Measurements from ENCODE around the gene MXI1. TPM values are rescaled to one million over a fixed set of nuclear protein-coding genes. Genes with fewer than 3 reads are reported as not detected.

MXI1 gene
- total RNA-seq, 1 donor from 2014 or later = 23.5 TPM

DNA sequence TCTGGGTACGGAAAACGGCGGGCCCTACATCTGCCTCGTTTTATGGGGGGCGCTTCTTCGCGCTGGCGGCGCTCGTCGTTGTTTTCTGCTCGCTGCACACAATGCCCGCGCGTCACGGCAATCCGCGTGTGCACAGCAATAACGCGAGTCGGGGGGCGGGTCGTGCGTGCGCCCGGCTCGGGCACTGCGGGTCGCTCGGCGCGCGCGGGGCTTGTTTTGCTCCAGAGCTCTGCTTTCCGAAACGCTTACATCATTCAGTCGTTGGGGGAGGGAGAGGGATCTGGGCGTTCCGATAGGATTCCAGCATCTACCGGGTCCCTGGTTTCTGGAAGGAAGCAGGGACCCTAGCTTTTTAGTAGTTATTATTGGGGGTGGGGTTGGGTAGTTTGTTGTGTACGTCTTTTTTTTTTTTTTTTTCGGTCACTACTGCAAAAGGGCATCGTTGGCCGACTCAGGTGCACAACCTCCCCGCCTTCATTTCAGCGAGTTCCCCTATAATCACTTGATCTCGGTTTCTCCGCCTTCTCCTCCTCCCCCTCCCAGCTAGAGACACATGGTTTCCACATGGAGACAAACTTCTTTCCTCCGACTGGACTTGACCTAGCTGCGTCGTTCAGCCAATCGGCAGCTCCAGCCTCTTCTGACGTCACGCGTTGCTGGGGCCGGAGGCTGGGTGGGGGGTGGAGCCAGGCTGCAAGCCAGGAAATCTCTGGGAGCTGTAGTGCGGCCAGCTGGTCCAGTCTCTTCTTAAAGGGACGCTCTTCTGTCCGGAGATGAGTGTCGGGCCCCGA is 3.5 kb downstream of the MXI1 start:
- no peaks in the 10 kb centered on the region for H3K9me3 ChIP-seq (ENCODE audit: low read depth)
- H3K4me1 Mint-ChIP-seq = peaks cover 52% of the 10 kb centered on the region
- DNase-seq (ENCODE audit: low spot score) = peak; percentile 94
- peaks cover 18% of the 10 kb centered on the region for H3K4me1 ChIP-seq
- peaks cover 79% of the 10 kb centered on the region for H3K27me3 ChIP-seq
- H4K20me1 ChIP-seq (ENCODE audit: low read depth) = peaks cover 54% of the 10 kb centered on the region
- H3K27me3 Mint-ChIP-seq (ENCODE audit: insufficient read depth, low read depth) = peaks cover 21% of the 10 kb centered on the region
- TF ChIP-seq, protein P1, sequence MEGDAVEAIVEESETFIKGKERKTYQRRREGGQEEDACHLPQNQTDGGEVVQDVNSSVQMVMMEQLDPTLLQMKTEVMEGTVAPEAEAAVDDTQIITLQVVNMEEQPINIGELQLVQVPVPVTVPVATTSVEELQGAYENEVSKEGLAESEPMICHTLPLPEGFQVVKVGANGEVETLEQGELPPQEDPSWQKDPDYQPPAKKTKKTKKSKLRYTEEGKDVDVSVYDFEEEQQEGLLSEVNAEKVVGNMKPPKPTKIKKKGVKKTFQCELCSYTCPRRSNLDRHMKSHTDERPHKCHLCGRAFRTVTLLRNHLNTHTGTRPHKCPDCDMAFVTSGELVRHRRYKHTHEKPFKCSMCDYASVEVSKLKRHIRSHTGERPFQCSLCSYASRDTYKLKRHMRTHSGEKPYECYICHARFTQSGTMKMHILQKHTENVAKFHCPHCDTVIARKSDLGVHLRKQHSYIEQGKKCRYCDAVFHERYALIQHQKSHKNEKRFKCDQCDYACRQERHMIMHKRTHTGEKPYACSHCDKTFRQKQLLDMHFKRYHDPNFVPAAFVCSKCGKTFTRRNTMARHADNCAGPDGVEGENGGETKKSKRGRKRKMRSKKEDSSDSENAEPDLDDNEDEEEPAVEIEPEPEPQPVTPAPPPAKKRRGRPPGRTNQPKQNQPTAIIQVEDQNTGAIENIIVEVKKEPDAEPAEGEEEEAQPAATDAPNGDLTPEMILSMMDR (IDR thresholded peaks at IDR 0.05) = no peak
- TF ChIP-seq EZH2phosphoT487 (IDR thresholded peaks at IDR 0.05) (peak; percentile 53), EZH2 (IDR thresholded peaks at IDR 0.05) (peak; percentile 77)
- no peak overlapping the region for H3K9ac ChIP-seq
- H3K9me3 Mint-ChIP-seq = no peaks in the 10 kb centered on the region
- peaks cover 36% of the 10 kb centered on the region for H3F3A ChIP-seq (ENCODE audit: low read depth)
- peak overlapping the region; percentile 94 for H3K4me3 Mint-ChIP-seq
- peak overlapping the region; percentile 97 for H3K4me2 ChIP-seq
- H3K27ac Mint-ChIP-seq = peak overlapping the region; percentile 66
- H3K36me3 ChIP-seq = no peaks in the 10 kb centered on the region
- H2AFZ ChIP-seq (replicated peaks) = no peak overlapping the region
- peaks cover 3% of the 10 kb centered on the region for H3K36me3 Mint-ChIP-seq
- H3K27ac ChIP-seq = no peak overlapping the region
- peak overlapping the region; percentile 84 for H3K4me3 ChIP-seq
- H3K79me2 ChIP-seq (ENCODE audit: low read depth) = no peaks in the 10 kb centered on the region

- Mint-ChIP-seq H3K4me1 (peaks cover 52% of the 10 kb centered on the region), H3K27me3 (ENCODE audit: insufficient read depth, low read depth) (peaks cover 19% of the 10 kb centered on the region), H3K4me3 (peak overlapping the region; percentile 94), H3K9me3 (no peaks in the 10 kb centered on the region), H3K36me3 (peaks cover 3% of the 10 kb centered on the region), H3K27ac (no peak overlapping the region)
- peaks cover 57% of the 10 kb centered on the region for H4K20me1 ChIP-seq (ENCODE audit: low read depth)
- peak overlapping the region; percentile 97 for H3K4me2 ChIP-seq
- H3K27me3 ChIP-seq = peaks cover 73% of the 10 kb centered on the region
- DNase-seq (ENCODE audit: low spot score) = no peak
- no peak overlapping the region for H3K9ac ChIP-seq
- no peak overlapping the region for H2AFZ ChIP-seq (replicated peaks)
- no peaks in the 10 kb centered on the region for H3K79me2 ChIP-seq (ENCODE audit: low read depth)
- H3K27ac ChIP-seq = no peak overlapping the region
- no peak for TF ChIP-seq EZH2phosphoT487 (IDR thresholded peaks at IDR 0.05)
- TF ChIP-seq, protein P1 (IDR thresholded peaks at IDR 0.05) = no peak
- no peak for TF ChIP-seq EZH2 (IDR thresholded peaks at IDR 0.05)
- peaks cover 34% of the 10 kb centered on the region for H3F3A ChIP-seq (ENCODE audit: low read depth)
- H3K9me3 ChIP-seq (ENCODE audit: low read depth) = no peaks in the 10 kb centered on the region
- H3K36me3 ChIP-seq = no peaks in the 10 kb centered on the region
- peaks cover 21% of the 10 kb centered on the region for H3K4me1 ChIP-seq
- peak overlapping the region; percentile 84 for H3K4me3 ChIP-seq
Observed at GRCh38 chr10:110211465-110211843, 4.0 kb downstream of the MXI1 start.

GRCh38 chr10:110212119-110213006 is 5.0 kb downstream of the MXI1 start:
- H3K9me3 ChIP-seq (ENCODE audit: low read depth) = no peaks in the 10 kb centered on the region
- H2AFZ ChIP-seq (replicated peaks) = no peak overlapping the region
- H3K36me3 ChIP-seq = no peaks in the 10 kb centered on the region
- peaks cover 13% of the 10 kb centered on the region for H3K4me1 ChIP-seq
- Mint-ChIP-seq H3K27me3 (ENCODE audit: insufficient read depth, low read depth) (peaks cover 16% of the 10 kb centered on the region), H3K4me1 (peaks cover 45% of the 10 kb centered on the region), H3K27ac (no peak overlapping the region), H3K36me3 (peaks cover 3% of the 10 kb centered on the region), H3K9me3 (no peaks in the 10 kb centered on the region), H3K4me3 (peak overlapping the region; percentile 94)
- peaks cover 66% of the 10 kb centered on the region for H3K27me3 ChIP-seq
- no peaks in the 10 kb centered on the region for H3K79me2 ChIP-seq (ENCODE audit: low read depth)
- no peak overlapping the region for H3K27ac ChIP-seq
- no peak overlapping the region for H3K4me2 ChIP-seq
- H3K9ac ChIP-seq = no peak overlapping the region
- TF ChIP-seq EZH2phosphoT487 (IDR thresholded peaks at IDR 0.05) (no peak), EZH2 (IDR thresholded peaks at IDR 0.05) (no peak)
- TF ChIP-seq, protein P1 (IDR thresholded peaks at IDR 0.05) = no peak
- H4K20me1 ChIP-seq (ENCODE audit: low read depth) = peaks cover 64% of the 10 kb centered on the region
- no peak for DNase-seq (ENCODE audit: low spot score)
- peaks cover 26% of the 10 kb centered on the region for H3F3A ChIP-seq (ENCODE audit: low read depth)
- no peak overlapping the region for H3K4me3 ChIP-seq
